HG02642 (cell line): Measurements from ENCODE around the gene B3GAT1.

Experiments used
- ATAC-seq: cut with Tn5 transposase; IDR thresholded peaks from one replicate; pipeline ENCODE4 v1.9.1; 2021; ENCODE audit warnings: mild to moderate bottlenecking; ENCODE audit not compliant: unreplicated experiment, poor library complexity

The B3GAT1 gene

GRCh38 chr11:134413043-134413825 is 1.2 kb upstream of the B3GAT1 start:
- no peak for ATAC-seq

DNA sequence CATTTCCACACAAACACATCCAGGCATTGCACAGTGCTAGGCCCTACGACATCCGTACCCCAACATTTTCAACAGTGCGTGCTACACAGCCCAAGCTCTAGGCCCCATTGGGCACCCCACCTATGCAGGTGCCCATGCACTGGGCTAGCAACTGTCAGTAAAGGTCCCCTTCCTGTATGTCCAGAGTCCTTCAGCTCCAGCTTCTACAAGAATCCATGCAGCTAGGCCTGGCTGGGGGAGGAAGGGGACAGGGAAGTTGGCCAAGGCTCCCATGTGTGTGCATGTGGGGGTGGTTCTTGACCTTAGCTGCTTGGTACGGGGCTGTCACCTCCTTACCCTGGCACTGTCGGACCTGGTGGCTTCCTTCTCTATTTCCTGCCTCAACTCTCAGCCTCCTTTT is 1.3 kb downstream of the B3GAT1 start:
- ATAC-seq = no peak

DNA sequence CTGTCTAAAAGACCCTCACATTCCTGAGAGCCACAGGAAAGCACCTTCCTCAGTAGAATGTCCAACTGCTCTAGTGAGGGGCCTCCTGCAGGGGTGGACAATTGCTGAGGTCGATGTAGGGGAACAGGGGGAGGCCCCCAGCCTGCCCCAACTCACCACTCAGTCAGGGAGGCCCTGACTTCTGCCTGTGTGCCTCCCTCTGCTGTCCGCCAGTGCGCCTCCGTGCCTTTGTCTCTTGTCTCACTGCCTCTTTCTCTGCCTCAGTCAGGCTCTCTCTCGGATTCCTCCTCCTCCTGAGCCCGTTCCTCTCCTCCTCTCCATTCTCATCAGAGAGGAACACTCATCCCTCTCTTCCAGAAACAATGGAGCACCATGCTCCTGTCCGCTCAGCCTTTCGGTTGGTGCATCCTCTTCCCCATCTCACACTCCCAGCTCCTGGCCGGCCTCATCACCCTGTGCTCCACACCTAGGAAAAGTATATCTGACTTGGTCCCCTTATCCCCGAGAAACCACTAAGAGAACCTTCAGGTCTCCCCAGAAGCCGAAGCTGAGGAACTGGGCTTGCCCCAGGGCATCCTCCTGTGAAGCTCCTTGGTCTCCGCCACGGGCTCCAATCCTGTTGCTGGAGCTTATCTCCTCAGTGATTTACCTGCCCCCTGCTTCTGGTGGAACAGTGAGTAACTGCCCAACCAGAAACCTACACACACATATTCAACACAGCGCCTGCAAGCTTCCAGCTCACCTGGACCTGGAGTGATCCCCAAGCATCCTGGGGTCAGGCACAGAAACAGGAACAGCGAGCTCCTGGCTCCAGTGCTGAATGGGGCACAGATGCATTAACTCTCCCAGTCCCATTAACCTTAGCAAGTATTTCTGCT is 2.3 kb downstream of the B3GAT1 start:
- no peak for ATAC-seq

GRCh38 chr11:134407923-134408322 is 4.1 kb downstream of the B3GAT1 start:
- no peak for ATAC-seq

DNA sequence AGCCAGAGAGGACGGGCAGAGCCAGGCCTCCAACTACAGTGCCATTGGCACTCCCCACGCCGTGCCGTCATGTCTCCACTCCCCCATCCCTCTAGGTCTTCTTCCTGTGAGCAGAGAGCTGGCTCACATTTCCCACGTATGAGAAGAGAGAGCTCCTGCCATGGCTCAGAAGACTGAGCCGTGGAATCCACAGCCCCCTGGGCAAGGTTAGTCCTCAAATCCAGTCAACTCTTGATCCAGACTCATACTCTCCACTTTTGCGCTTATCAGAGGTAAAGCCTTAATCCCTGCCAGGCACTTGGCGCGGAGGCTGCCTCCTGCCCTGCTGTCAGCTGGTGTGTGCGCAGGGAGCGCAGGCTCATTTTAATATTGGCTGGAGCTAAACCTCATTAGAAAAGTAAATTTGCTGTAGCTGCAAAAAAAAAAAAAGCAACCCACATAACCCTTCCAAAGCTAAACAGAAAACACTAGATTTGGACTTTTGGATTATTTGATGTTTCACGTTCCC is 4.7 kb downstream of the B3GAT1 start:
- no peak for ATAC-seq

GRCh38 chr11:134406264-134407185 is 5.5 kb downstream of the B3GAT1 start:
- ATAC-seq = no peak

GRCh38 chr11:134405841-134406240 is 6.2 kb downstream of the B3GAT1 start:
- no peak for ATAC-seq

GRCh38 chr11:134405436-134405835 is 6.6 kb downstream of the B3GAT1 start:
- no peak for ATAC-seq

- ATAC-seq = no peak
Measured at GRCh38 chr11:134404575-134405341, 7.3 kb downstream of the B3GAT1 start.

DNA sequence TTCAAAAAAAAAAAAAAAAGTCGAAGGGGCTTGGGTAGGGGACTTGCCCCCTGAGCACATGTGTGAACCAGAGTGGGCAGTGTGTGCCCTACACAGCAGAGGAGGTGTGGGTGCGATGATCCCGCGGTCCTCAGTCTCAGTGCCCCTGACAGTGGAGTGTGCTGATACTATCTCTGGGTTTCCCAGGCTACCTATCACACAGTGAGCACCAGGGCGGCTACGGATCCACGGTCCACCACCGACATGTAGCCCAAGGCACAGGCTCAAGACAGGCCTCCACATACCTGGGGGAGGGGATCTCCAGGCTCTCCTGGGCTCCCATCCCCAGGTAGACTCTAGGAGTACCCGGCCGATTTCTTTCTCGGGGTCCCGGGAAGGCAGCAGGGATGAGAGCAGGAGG is 9.1 kb downstream of the B3GAT1 start:
- no peak for ATAC-seq

DNA sequence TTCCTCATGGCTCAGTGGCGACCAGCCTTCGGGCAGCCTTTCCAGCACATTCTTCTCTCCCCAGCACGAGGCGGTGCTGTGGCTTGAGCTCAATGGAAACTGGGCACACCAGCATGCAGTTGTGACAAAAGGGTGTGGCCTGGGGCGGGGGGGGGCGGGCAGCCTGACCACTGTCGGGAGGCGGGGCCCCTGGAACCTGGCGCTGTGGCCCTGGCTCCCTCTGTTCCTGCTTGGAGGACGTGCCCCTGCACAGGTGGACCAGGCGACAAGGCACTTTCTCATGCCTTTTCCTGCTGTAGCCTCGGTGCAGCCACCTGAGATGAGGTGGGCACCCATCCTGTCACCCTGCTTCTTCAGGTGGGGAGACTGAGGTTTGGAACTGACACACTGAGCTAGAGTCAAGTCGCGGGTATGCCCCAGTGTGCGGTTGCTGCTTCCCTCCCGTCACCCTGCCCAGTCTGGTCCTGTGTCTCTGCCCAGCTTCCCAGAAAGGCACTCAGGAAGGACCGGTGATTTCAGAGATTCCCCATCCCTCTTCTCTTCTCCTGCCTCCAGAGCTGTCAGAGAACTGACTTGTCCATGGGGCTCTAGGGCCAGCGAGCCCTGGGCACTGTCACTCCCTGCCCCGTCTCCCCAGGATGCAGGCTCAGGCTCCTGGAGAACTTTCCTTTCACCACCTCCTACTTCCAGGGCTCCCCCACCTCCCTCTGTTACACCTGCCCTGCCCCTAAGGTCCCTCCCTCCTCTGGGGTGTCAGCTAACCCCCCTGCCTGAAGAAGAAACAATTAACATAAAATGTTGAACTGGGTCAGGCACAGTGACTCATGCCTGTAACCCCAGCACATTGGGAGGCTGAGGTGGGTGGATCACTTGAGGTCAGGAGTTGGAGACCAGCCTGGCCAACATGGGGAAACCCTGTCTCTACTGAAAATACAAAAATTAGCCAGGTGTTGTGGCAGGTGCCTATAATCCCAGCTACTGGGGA is 9.9 kb downstream of the B3GAT1 start:
- ATAC-seq = no peak

- no peak for ATAC-seq
Measured at GRCh38 chr11:134399996-134400395, 12.0 kb downstream of the B3GAT1 start.

DNA sequence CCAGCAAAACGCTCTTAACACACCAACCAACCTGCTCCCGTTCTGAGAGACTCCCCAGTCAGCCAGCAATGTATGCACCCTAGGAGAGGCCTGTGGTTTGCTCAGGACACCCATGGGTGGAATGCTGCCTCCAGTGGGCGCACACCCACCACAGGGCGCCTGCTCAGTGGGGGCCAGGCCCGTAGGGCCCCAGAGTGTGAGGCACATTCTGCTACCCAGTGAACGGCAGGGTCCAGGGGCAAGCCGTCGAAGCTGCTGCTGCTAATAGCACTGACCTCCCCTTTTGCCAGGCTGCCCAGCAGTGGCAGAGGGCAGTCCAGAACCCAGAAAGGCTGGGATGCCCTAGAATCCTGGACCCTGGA is 12.8 kb downstream of the B3GAT1 start:
- ATAC-seq = no peak

GRCh38 chr11:134398644-134399292 is 13.3 kb downstream of the B3GAT1 start:
- ATAC-seq = no peak

GRCh38 chr11:134398079-134398444 is 14.0 kb downstream of the B3GAT1 start:
- ATAC-seq = no peak

DNA sequence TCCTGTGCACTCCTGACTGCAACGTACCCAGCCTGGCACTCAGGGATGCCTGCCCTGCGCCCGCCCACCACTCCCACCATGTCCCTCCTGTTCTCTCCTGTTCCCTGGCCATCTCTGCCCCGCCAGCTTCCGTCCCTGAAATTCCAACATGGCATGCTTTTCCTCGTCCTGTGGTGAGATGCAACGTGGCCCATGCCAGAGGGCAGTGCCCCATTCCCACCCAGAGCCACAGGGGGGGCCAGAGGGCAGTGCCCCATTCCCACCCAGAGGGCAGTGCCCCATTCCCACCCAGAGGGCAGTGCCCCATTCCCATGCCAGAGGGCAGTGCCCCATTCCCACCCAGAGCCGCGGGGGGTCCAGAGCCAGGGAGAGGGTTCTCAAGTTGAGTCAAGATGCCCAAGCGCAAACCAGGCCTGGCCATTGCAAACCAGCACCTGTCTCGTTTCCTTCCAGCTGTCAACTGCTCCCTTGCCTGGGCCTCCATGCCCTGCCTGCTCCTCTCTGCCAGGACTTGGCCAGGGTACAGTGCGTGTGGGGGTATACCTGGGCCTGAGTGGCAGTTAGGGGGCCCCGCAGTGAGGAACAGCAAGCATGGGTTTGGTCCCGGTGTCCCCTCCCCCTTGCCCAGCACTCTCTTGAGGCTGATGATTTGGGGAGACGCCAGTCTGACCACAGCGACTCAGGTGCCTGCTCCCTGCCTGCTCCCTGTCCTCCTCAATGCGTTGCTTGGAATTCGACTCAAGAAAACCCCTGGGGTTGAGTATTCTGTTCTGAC is 14.6 kb downstream of the B3GAT1 start:
- ATAC-seq = no peak

DNA sequence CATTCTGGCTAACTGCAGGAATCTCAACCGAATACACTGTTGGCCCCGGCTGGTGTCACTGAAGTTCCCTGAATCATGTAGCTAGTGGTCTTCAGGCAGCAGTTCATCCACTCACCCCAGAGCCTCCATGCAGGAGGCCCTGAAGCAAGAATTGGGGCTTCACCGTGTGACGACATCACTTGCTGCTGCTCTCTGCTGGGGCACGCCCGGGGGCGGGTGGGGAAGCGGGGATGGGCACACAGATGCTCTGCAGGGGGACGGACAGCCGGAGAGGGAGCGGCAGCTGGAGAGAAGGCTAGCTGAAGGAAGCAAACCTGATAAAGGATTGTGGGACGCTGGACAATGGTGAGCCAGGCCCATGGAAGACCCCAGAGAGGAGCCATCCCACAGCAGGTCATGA is 17.0 kb downstream of the B3GAT1 start:
- ATAC-seq = no peak
